DOHH2 (cell line): Measurements from ENCODE around the gene SLC39A13.

ENCODE experiments used
- H3F3A ChIP-seq: fragments of 200-600 bp; sonication (generic), shearing (Covaris generic); 2 replicates; pipeline ENCODE4 v1.6.0; 2016; ENCODE audit warnings: antibody characterized with exemption, mild to moderate bottlenecking; ENCODE audit not compliant: control insufficient read depth, insufficient read depth
- H3K27ac ChIP-seq: fragments of 200-600 bp; sonication (generic); 2 replicates; pipeline ENCODE4 v1.5.1; 2014; ENCODE audit warnings: low read depth, mild to moderate bottlenecking, low read length, moderate library complexity
- H3K27me3 ChIP-seq: fragments of 200-600 bp; sonication (generic); 2 replicates; pipeline ENCODE4 v1.6.1; 2014; ENCODE audit warnings: mild to moderate bottlenecking, low read length, mixed read lengths; ENCODE audit not compliant: control insufficient read depth
- H3K36me3 ChIP-seq: fragments of 200-600 bp; sonication (generic); 2 replicates; pipeline ENCODE4 v1.6.1; 2014; ENCODE audit warnings: mild to moderate bottlenecking, low read length, moderate library complexity, mixed read lengths; ENCODE audit not compliant: control insufficient read depth
- H3K4me1 ChIP-seq: fragments of 200-600 bp; sonication (generic); 2 replicates; pipeline ENCODE4 v1.6.1; 2014; ENCODE audit warnings: mild to moderate bottlenecking, low read length, mixed read lengths; ENCODE audit not compliant: control insufficient read depth
- H3K4me2 ChIP-seq: fragments of 200-600 bp; sonication (generic); 2 replicates; pipeline ENCODE4 v1.6.0; 2014; ENCODE audit warnings: mild to moderate bottlenecking, low read length, moderate library complexity
- H3K4me3 ChIP-seq: fragments of 200-600 bp; sonication (generic); 2 replicates; pipeline ENCODE4 v1.5.1; 2014; ENCODE audit warnings: mild to moderate bottlenecking, low read length, mixed read lengths
- H3K79me2 ChIP-seq: fragments of 200-600 bp; sonication (generic); 2 replicates; pipeline ENCODE4 v1.6.1; 2014; ENCODE audit warnings: mild to moderate bottlenecking, low read length, mixed read lengths; ENCODE audit not compliant: control insufficient read depth
- H3K9me2 ChIP-seq: fragments of 200-600 bp; sonication (generic); replicated peaks from 2 replicates; pipeline ENCODE4 v1.6.1; 2014; ENCODE audit warnings: mild to moderate bottlenecking, low read length, mixed read lengths; ENCODE audit not compliant: control insufficient read depth
- H3K9me3 ChIP-seq: fragments of 200-600 bp; sonication (generic); 2 replicates; pipeline ENCODE4 v1.6.1; 2014; ENCODE audit warnings: antibody characterized with exemption, low read length, mixed read lengths; ENCODE audit not compliant: control insufficient read depth, insufficient read depth
- H4K20me1 ChIP-seq: fragments of 200-600 bp; sonication (generic); 2 replicates; pipeline ENCODE4 v1.6.0; 2014; ENCODE audit warnings: low read depth, mild to moderate bottlenecking, antibody characterized with exemption, low read length, moderate library complexity; ENCODE audit not compliant: control insufficient read depth, insufficient read depth
- CTCF ChIP-seq: fragments of 200-600 bp; sonication (generic); IDR thresholded peaks from one replicate; pipeline ENCODE4 v1.5.1; 2014; ENCODE audit warnings: antibody characterized with exemption, mild to moderate bottlenecking, low read depth, low read length; ENCODE audit not compliant: poor library complexity, severe bottlenecking
- EZH2phosphoT487 ChIP-seq: fragments of 200-600 bp; sonication (generic); IDR thresholded peaks from 2 replicates; pipeline ENCODE4 v1.6.1; 2017; ENCODE audit warnings: borderline replicate concordance, mild to moderate bottlenecking, antibody characterized with exemption, low read length, moderate library complexity, mixed read lengths

The SLC39A13 gene

GRCh38 chr11:47374720-47375019 lies 33.7 kb upstream of the SLC39A13 start:
- H3K4me3 ChIP-seq, result no peak overlapping the region
- TF ChIP-seq EZH2phosphoT487, result no peak
- TF ChIP-seq CTCF, result no peak
- peaks cover 69% of the 10 kb centered on the region for H3K79me2 ChIP-seq
- no peak overlapping the region for H3K27ac ChIP-seq
- no peaks in the 10 kb centered on the region for H3F3A ChIP-seq
- peak overlapping the region; percentile 11; the same call in 1 of the 2 replicates for H3K4me2 ChIP-seq
- H3K36me3 ChIP-seq, result peaks cover 66% of the 10 kb centered on the region
- peaks cover 46% of the 10 kb centered on the region for H3K4me1 ChIP-seq
- H4K20me1 ChIP-seq, result no peaks in the 10 kb centered on the region
- no peaks in the 10 kb centered on the region for H3K9me3 ChIP-seq
- H3K27me3 ChIP-seq, result no peaks in the 10 kb centered on the region
- no peaks in the 10 kb centered on the region for H3K9me2 ChIP-seq

- Histone ChIP-seq H3K9me3 (no peaks in the 10 kb centered on the region), H3K4me3 (no peak overlapping the region; the same call in 1 of the 2 replicates)
Measured at GRCh38 chr11:47375020-47375419, 33.4 kb upstream of the SLC39A13 start.

GRCh38 chr11:47375546-47376085 lies 32.8 kb upstream of the SLC39A13 start:
- no peak overlapping the region for H3K27ac ChIP-seq
- H3K4me1 ChIP-seq, result peaks cover 46% of the 10 kb centered on the region
- peaks cover 65% of the 10 kb centered on the region for H3K79me2 ChIP-seq

More at GRCh38 chr11:47375020-47375419, 33.4 kb upstream of the SLC39A13 start:
- TF ChIP-seq EZH2phosphoT487 (no peak), CTCF (no peak)
- Histone ChIP-seq H3K27ac (no peak overlapping the region), H3K36me3 (peaks cover 64% of the 10 kb centered on the region), H3K79me2 (peaks cover 66% of the 10 kb centered on the region), H3K27me3 (no peaks in the 10 kb centered on the region), H3K9me2 (no peaks in the 10 kb centered on the region), H4K20me1 (no peaks in the 10 kb centered on the region), H3K4me1 (peaks cover 46% of the 10 kb centered on the region), H3K4me2 (peak overlapping the region; percentile 11; the same call in 1 of the 2 replicates), H3F3A (no peaks in the 10 kb centered on the region)

More at GRCh38 chr11:47375546-47376085, 32.8 kb upstream of the SLC39A13 start:
- H3K9me2 ChIP-seq, result no peaks in the 10 kb centered on the region
- no peaks in the 10 kb centered on the region for H4K20me1 ChIP-seq
- H3K4me3 ChIP-seq, result peak overlapping the region; percentile 97
- H3K27me3 ChIP-seq, result no peaks in the 10 kb centered on the region
- peaks cover 64% of the 10 kb centered on the region for H3K36me3 ChIP-seq
- no peaks in the 10 kb centered on the region for H3F3A ChIP-seq
- H3K4me2 ChIP-seq, result peak overlapping the region; percentile 96
- TF ChIP-seq CTCF, result no peak
- TF ChIP-seq EZH2phosphoT487, result no peak
- H3K9me3 ChIP-seq, result no peaks in the 10 kb centered on the region
